HG03571 (cell line): Measurements from ENCODE around the gene KIF26A.
"Not testable (repeated sequence)": the region's sequence is repeated elsewhere in the genome, so short reads cannot be mapped to it uniquely, and the experiment has no call there.

Source experiments
- ATAC-seq: cut with Tn5 transposase; IDR thresholded peaks from one replicate; pipeline ENCODE4 v1.9.1; 2021; ENCODE audit not compliant: unreplicated experiment

KIF26A gene

GRCh38 chr14:104206281-104206904 is 68.0 kb downstream of the KIF26A start:
- no peak for ATAC-seq

DNA sequence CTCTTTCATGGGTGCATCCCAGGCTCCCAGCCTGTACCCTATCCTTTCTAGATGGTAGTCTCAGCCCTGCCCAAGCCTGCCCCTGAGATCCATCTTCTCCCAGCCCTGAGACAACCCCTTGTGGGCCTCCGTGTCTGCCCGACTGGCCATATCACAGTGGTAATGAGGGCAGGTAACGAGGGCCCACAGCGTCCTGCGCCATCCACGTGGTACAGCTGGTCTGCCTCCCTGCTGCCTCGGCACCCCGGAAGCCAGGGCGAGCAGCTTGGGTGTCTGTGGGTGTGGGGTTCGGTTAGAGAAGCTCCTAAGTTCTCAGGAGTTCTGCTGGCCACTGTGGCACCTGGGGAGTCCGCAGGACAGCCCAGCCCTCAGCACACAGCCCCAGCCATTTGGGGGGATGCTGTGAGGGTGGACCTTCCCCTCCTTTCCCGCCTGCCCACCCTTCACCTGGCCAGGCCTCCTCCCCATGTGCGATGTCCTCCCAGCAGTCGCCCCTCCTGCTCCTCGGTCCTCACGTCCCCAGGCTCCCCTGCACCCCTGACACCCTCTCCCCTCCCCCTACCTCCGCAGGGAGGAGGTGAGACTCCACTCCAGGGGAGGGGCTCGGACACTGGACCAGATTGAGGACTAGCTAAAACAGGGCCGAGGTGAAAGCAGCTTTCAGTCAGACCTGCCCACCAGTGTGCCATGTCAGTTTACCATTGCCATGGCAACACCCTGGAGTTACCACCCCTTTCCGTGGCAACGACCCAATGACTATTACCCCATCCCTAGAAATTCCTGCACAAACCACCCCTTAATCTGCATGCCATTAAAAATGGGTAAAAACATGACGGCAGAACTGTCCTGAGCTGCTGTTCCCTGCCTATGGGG is 69.0 kb downstream of the KIF26A start:
- ATAC-seq, result no peak

- not testable (repeated sequence) for ATAC-seq
Observed at GRCh38 chr14:104208015-104208295, 69.6 kb downstream of the KIF26A start.

DNA sequence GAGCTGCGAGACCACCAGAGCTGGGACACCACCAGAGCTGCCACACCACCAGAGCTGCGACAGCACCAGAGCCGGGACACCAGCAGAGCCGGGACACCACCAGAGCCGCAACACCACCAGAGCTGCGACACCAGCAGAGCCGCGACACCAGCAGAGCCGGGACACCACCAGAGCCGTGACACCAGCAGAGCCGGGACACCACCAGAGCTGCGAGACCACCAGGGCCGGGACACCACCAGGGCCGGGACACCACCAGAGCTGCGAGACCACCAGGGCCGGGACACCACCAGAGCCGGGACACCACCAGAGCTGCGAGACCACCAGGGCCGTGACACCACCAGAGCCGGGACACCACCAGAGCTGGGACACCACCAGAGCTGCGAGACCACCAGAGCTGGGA is 69.9 kb downstream of the KIF26A start:
- ATAC-seq, result not testable (repeated sequence)

GRCh38 chr14:104209071-104209470 is 70.7 kb downstream of the KIF26A start:
- ATAC-seq, result not testable (repeated sequence)

DNA sequence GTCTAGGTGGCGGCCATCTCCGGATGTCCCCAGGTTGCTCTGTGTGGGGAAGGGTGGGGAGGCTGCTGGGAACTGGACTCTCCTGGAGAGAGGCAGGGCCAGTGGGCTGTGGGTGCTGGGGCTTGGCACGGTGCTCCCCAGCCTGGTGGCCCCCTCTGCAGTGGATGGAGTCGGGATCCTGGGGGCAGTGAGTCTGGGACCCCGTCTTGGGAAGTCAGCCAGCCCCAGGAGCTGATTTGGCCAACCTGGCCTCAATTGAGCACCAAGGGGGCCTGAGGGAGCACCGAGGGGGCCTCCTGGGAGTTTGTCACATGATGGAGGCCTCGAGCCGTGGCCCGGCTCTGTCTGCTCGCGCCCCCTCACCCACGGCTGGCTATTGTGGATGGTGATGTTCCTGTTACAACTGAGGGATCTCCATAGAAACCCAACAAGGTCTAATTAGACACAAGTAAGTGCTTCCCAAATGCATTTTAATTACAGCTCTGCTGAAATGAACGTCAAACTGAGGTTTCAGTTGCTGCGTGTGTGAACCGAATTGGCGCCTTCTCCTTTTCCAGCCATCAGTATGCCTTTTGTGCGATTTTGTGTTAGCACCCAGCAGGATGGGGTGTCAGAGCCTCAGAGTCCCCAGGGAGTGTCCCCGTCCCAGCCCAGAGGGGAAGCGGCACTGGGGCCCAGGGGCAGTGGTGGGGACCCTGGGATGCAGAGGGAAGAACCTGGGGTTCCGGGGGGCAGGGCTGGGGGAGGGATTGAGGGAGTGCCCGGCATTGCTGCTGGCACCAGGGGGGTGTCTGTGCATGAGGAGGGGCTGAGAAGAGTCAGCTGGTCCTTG is 71.8 kb downstream of the KIF26A start:
- ATAC-seq, result no peak

- no peak for ATAC-seq
Observed at GRCh38 chr14:104210817-104211195, 72.4 kb downstream of the KIF26A start.

DNA sequence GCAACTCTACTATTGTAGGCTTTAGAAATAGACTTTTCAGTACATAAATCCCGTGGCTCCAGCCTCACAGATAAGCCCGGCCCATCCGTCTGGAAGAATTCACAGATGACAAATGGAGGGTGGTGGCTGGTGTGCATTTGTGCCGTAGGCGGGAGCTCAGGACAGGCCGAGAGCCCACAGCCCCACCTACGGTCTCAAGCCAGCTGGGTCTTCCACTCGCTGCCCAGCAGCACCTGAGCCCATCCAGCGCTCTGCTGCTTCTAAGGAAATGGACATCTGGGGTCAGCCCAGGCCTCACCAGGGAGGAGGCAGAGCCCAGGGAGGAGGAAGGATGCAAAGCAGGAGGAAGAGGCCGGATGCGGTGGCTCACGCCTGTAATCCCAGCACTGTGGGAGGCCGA is 72.8 kb downstream of the KIF26A start:
- no peak for ATAC-seq

DNA sequence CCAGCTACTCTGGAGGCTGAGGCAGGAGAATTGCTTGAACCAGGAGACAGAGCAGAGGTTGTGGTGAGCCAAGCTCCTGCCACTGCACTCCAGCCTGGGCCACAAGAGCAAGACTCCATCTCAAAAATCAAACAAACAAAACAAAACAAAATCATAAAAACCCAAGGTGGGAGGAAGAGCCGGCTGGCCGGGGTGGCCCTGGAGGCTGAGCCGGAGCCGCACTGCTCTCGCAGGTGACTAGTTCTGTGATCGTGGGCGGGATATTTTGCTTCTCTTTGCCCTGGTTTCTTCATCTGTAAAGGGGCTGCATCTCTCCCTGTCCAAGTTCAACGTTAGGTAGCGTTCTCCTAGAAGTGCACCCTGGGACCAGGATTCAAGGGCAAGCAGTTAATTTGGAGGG is 73.4 kb downstream of the KIF26A start:
- ATAC-seq, result no peak

GRCh38 chr14:104212206-104213095 is 74.1 kb downstream of the KIF26A start:
- ATAC-seq, result no peak

- no peak for ATAC-seq
Observed at GRCh38 chr14:104213301-104214034, 75.1 kb downstream of the KIF26A start.

GRCh38 chr14:104214431-104215218 is 76.2 kb downstream of the KIF26A start:
- ATAC-seq, result no peak

DNA sequence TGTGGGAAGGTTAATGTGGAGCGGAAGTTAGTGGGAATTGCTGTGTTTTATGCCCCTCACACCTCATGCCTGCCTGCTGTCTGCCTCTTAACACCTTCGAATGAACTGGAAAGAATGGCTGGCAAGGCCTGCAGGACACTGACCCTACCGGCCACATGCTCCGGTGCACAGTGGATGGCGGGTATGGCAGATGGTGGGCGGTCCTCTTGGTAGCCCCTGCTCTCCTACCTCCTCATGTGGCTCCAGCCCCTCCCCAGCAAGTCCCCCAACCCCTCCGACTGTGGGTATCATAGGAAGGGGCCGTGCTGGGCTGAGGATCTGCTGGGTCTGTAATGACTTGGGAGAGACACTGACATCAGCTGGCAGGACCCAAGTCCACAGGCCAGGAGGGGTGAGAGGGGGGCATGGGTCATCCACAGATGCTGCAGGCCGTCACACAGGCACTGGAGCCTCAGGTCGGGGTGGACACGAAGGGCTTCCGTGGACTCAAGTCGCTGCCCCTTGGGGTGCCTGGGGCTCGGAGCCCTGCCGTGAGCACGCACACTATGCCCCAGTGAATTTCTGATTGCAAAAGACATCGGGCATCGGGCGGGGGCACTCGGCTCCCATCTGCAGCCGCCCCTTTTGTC is 77.4 kb downstream of the KIF26A start:
- ATAC-seq, result no peak

DNA sequence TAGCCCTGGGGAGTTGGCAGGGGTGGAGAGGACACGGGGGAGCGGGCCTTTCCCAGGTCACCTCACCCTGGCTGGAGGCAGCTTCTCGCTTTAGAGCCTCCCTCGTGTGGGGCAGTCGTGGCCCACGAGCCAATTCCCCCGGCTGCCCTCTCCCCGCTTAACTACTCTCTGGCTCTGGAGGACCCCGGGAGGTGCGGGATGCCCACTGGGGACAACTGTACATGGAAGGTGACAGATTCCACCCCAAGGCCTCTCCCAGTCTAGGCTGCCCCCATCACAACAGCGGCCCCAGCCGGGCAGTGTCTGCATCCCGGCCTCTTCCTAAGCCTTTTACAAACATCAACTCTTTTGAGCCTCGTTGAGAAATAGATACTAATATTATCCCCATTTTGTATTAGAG is 78.1 kb downstream of the KIF26A start:
- ATAC-seq, result no peak

GRCh38 chr14:104217486-104218360 is 79.3 kb downstream of the KIF26A start:
- no peak for ATAC-seq

DNA sequence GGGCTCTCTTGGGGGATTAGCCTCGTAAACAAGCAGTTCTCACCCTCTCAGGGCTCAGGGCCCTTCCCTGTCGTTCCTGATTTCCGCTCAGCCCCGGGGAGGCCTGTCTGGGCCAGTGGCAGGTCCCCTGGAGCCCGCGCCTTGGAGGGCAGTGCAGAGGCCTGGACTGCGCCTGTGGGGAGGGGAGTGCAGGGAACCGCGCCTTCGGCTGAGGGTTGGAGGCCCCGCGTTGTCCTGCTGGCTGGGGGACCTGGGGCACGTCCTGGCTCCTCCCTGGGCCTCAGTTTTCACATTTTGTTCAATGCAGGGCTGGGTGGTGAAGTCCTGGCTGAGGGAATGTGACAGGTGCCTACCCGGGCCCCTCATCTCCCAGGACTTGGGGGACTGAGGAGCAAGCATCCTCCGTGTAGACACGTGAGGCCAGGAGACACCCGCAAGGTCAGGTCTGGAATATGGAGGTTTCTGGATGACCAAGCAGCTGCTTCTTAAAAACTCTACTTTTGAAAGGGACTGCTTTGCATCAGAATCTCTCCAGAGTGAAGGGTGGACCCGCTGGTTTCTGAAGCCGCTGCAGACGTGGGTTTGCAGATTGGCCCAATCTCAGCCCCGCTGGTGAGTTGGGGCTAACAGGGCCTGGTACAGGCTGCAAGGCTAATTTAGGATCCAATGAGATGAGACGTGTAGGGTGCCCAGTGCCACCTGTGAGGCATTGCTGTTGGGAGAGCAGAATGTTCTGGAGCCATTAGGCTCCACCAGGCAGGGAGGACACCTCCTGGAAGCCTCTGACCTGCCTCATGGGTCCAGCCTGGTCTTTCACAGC is 80.2 kb downstream of the KIF26A start:
- ATAC-seq, result no peak

DNA sequence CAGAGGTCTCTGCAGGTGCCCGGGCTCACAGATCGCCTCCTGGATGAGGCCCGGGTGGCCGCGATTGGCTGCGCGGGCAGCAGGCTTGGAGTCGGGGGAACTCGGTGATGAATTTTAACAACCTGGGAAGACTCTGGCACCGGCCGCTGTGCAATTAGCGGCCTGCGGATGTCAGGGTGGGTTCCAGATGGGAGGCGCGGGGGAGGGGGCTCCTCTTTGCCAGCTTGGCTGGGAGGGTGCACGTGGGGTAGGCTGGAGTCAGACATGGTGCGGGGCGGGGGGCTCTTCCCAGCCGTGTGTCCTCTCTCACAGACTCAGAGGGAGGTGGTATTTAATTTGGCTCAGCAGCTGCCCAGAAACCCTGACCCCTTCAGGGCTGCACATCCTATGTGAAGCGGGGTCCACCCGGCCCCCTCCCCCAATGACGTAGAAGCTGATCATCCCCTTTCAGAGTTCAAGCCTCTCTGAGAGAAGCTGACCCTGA is 81.4 kb downstream of the KIF26A start:
- ATAC-seq, result no peak
